RWPE2 (cell line): ENCODE data around the gene KCNT2.

ENCODE experiments used
- ATAC-seq: fragments of 200-7000 bp; cut with Tn5 transposase; 3 replicates; pipeline ENCODE4 v1.9.1; 2021; ENCODE audit warnings: low read depth
- DNase-seq: peaks from one replicate; pipeline ENCODE4 v3.0.0-alpha.2; 2020; ENCODE audit warnings: low spot score
- H3K27ac ChIP-seq: fragments of 450-650 bp; 2 replicates; pipeline ENCODE4 v1.5.1; 2017; ENCODE audit warnings: mild to moderate bottlenecking; ENCODE audit not compliant: poor library complexity, severe bottlenecking
- H3K27me3 ChIP-seq: fragments of 250-450 bp; sonication (Bioruptor Pico); 2 replicates; pipeline ENCODE4 v1.5.1; 2021; ENCODE audit warnings: mild to moderate bottlenecking, moderate library complexity; ENCODE audit not compliant: insufficient read depth, poor library complexity, severe bottlenecking
- H3K36me3 ChIP-seq: fragments of 250-450 bp; sonication (Bioruptor Pico); 2 replicates; pipeline ENCODE4 v1.5.1; 2020; ENCODE audit warnings: low read depth, mild to moderate bottlenecking, moderate library complexity
- H3K4me1 ChIP-seq: fragments of 250-450 bp; sonication (Bioruptor Pico); 2 replicates; pipeline ENCODE4 v1.5.1; 2021; ENCODE audit warnings: mild to moderate bottlenecking, moderate library complexity; ENCODE audit not compliant: insufficient read depth, poor library complexity, severe bottlenecking
- H3K4me3 ChIP-seq: fragments of 250-450 bp; sonication (Bioruptor Pico); 2 replicates; pipeline ENCODE4 v1.5.1; 2021; ENCODE audit warnings: mild to moderate bottlenecking, moderate library complexity; ENCODE audit not compliant: severe bottlenecking
- H3K9me3 ChIP-seq: fragments of 250-450 bp; sonication (Bioruptor Pico); 2 replicates; pipeline ENCODE4 v1.5.1; 2021; ENCODE audit warnings: mild to moderate bottlenecking, moderate library complexity; ENCODE audit not compliant: severe bottlenecking
- TF ChIP-seq, protein P1 (sequence below): fragments of 450-650 bp; IDR thresholded peaks from one replicate; pipeline ENCODE4 v1.5.1; 2017; ENCODE audit warnings: mild to moderate bottlenecking, moderate library complexity; ENCODE audit not compliant: poor library complexity, severe bottlenecking

KCNT2 gene

DNA sequence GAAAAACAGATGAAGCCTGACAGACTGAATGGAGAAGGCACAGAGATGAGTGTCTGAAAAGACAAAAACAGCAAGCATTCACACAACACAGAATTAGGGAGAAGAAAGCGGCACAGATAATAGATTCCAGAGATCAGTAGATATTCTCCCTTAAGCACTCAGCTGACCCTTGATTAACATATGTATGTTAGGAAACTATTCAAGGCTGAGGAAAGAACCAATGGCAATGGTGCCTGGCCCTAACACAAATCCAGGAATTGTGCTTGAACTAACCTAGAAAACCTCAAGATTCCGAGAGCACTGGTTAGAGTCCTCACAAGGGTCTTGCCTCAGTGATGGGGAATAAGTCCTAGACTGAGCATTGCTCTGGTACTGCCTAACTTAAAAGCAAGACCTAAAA is 30.9 kb downstream of the KCNT2 start:
- TF ChIP-seq, protein P1, sequence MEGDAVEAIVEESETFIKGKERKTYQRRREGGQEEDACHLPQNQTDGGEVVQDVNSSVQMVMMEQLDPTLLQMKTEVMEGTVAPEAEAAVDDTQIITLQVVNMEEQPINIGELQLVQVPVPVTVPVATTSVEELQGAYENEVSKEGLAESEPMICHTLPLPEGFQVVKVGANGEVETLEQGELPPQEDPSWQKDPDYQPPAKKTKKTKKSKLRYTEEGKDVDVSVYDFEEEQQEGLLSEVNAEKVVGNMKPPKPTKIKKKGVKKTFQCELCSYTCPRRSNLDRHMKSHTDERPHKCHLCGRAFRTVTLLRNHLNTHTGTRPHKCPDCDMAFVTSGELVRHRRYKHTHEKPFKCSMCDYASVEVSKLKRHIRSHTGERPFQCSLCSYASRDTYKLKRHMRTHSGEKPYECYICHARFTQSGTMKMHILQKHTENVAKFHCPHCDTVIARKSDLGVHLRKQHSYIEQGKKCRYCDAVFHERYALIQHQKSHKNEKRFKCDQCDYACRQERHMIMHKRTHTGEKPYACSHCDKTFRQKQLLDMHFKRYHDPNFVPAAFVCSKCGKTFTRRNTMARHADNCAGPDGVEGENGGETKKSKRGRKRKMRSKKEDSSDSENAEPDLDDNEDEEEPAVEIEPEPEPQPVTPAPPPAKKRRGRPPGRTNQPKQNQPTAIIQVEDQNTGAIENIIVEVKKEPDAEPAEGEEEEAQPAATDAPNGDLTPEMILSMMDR: no peak
- H3K27ac ChIP-seq: no peak overlapping the region
- H3K4me1 ChIP-seq: no peaks in the 10 kb centered on the region
- ATAC-seq (no peak), DNase-seq (no peak)
- H3K4me3 ChIP-seq: no peak overlapping the region
- no peaks in the 10 kb centered on the region for H3K9me3 ChIP-seq
- no peaks in the 10 kb centered on the region for H3K27me3 ChIP-seq
- no peaks in the 10 kb centered on the region for H3K36me3 ChIP-seq

DNA sequence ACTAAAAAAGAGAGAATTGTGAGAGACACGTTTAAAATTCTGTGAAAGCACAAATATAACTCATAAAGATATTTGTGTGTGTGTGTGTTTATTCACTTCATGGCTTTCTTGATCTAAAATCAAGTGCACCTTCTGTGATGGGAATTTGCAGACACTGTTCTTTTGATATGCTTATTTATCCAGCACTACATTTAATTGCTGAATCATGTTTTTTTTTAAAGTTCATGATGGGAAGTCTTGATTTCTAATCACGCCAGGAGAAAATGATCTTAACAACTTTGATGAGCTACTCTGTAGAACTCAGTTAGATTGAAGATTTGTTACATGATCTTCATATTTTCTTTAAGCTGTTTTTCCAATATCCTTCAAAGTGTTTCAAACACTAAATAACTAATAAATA is 35.0 kb downstream of the KCNT2 start:
- ATAC-seq: no peak

DNA sequence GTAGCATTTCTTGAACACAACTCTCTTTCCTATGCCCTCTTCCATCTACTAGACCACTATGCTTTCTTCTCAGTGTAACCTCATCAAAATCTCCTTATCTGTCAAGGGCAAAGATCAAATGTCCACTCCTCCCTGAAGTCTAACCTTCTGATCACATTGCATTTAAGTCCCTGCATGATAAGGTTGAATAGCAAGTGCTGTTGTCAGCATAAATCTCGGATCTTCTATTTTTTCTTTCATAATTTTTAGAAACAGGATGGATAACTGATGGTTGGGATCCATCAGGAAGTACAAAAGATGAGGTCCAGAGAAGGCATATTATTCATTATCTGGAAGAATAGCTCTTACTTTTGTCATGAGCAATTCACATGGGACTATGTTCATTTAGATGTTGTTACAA is 41.0 kb downstream of the KCNT2 start:
- DNase-seq (no peak), ATAC-seq (no peak)
- H3K4me1 ChIP-seq: no peaks in the 10 kb centered on the region

More for the DNA sequence above, 35.0 kb downstream of the KCNT2 start:
- no peak overlapping the region for H3K4me3 ChIP-seq
- TF ChIP-seq, protein P1: no peak
- H3K27me3 ChIP-seq: no peaks in the 10 kb centered on the region
- no peaks in the 10 kb centered on the region for H3K9me3 ChIP-seq
- no peaks in the 10 kb centered on the region for H3K4me1 ChIP-seq
- H3K27ac ChIP-seq: no peak overlapping the region
- no peaks in the 10 kb centered on the region for H3K36me3 ChIP-seq
- DNase-seq: no peak

DNA sequence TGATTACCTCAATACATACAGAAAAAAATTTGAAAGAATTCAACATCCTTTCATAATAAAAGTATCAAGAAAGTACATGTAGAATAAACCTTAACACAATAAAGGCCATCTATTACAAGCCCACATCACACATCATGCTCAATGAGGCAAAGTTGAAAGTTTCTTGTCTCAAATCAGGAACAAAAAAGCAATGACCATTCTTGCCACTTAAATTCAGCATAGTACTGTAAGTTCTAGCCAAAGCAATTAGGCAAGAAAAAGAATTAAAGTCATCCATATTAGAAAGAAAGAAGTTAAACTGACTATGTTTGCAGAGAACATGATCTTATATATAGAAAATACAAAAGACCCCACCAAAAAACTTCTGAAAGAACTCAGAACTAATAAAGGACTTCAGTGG is 44.5 kb downstream of the KCNT2 start:
- ATAC-seq (no peak), DNase-seq (no peak)
- H3K27ac ChIP-seq: no peak overlapping the region
- H3K4me1 ChIP-seq: no peaks in the 10 kb centered on the region
- TF ChIP-seq, protein P1: no peak
- no peaks in the 10 kb centered on the region for H3K9me3 ChIP-seq
- no peaks in the 10 kb centered on the region for H3K36me3 ChIP-seq
- H3K27me3 ChIP-seq: no peaks in the 10 kb centered on the region
- H3K4me3 ChIP-seq: no peak overlapping the region

More for the DNA sequence above, 41.0 kb downstream of the KCNT2 start:
- Histone ChIP-seq H3K36me3 (no peaks in the 10 kb centered on the region), H3K9me3 (no peaks in the 10 kb centered on the region), H3K4me3 (no peak overlapping the region), H3K27me3 (no peaks in the 10 kb centered on the region), H3K27ac (no peak overlapping the region)
- TF ChIP-seq, protein P1: no peak

DNA sequence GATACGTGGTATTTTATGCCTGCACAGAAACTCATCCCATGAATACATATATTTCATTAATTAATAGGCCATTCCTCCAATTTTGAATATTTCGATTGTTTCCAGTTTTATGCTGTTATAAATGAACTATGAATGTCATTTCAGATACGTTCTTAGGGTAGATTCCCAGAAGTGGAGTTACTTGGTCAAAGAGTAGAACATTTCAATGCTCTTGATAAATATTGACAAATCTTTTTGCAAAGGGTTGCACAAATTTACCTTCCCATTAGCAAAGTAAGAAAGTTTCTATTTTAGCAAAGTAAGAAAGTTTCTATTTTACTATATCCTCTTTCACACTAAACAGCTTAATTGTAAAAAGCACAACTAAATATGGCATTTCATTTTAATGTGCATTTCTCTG is 48.9 kb downstream of the KCNT2 start:
- H3K36me3 ChIP-seq: no peaks in the 10 kb centered on the region
- H3K9me3 ChIP-seq: no peaks in the 10 kb centered on the region
- H3K27ac ChIP-seq: no peak overlapping the region
- no peak for DNase-seq
- no peaks in the 10 kb centered on the region for H3K27me3 ChIP-seq
- no peak overlapping the region for H3K4me3 ChIP-seq
- peaks cover 6% of the 10 kb centered on the region for H3K4me1 ChIP-seq
- TF ChIP-seq, protein P1: no peak
- no peak for ATAC-seq
